ENCODE results near the gene SPACA5. TPM values are rescaled to one million over a fixed set of nuclear protein-coding genes. Genes with fewer than 3 reads are reported as not detected.

SPACA5 gene
- total RNA-seq, 1 donor from 2014 or later: not detected

DNA sequence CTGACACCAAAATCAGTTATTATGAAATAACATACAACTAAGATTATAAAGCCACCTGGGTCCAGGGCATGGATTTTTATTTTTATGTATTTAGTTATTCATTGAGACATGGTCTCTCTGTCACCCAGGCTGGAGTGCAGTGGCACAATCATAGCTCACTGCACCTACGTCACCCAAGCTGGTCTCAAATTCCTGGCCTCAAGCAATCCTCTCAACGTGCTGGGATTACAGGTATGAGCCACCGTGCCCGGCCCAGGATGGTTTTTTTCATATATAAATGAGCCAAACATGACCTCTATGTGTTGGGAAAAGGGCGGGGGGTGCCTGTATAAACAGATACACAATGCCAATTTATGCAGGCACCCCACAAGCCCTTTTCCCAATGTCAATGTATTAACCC lies 40.1 kb downstream of the SPACA5 start:
- TF ChIP-seq, protein P1, sequence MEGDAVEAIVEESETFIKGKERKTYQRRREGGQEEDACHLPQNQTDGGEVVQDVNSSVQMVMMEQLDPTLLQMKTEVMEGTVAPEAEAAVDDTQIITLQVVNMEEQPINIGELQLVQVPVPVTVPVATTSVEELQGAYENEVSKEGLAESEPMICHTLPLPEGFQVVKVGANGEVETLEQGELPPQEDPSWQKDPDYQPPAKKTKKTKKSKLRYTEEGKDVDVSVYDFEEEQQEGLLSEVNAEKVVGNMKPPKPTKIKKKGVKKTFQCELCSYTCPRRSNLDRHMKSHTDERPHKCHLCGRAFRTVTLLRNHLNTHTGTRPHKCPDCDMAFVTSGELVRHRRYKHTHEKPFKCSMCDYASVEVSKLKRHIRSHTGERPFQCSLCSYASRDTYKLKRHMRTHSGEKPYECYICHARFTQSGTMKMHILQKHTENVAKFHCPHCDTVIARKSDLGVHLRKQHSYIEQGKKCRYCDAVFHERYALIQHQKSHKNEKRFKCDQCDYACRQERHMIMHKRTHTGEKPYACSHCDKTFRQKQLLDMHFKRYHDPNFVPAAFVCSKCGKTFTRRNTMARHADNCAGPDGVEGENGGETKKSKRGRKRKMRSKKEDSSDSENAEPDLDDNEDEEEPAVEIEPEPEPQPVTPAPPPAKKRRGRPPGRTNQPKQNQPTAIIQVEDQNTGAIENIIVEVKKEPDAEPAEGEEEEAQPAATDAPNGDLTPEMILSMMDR (IDR thresholded peaks at IDR 0.05; ENCODE audit: unreplicated experiment): no peak
- Mint-ChIP-seq H3K4me3 (ENCODE audit: low read depth) (no peak overlapping the region), H3K9me3 (ENCODE audit: low read depth) (peaks cover 30% of the 10 kb centered on the region), H3K27me3 (peaks cover 12% of the 10 kb centered on the region), H3K27ac (no peak overlapping the region), H3K4me1 (ENCODE audit: low read depth) (peaks cover 19% of the 10 kb centered on the region), H3K36me3 (ENCODE audit: insufficient read depth) (peaks cover 5% of the 10 kb centered on the region)
- DNase-seq (ENCODE audit: low spot score, unreplicated experiment): no peak

DNA sequence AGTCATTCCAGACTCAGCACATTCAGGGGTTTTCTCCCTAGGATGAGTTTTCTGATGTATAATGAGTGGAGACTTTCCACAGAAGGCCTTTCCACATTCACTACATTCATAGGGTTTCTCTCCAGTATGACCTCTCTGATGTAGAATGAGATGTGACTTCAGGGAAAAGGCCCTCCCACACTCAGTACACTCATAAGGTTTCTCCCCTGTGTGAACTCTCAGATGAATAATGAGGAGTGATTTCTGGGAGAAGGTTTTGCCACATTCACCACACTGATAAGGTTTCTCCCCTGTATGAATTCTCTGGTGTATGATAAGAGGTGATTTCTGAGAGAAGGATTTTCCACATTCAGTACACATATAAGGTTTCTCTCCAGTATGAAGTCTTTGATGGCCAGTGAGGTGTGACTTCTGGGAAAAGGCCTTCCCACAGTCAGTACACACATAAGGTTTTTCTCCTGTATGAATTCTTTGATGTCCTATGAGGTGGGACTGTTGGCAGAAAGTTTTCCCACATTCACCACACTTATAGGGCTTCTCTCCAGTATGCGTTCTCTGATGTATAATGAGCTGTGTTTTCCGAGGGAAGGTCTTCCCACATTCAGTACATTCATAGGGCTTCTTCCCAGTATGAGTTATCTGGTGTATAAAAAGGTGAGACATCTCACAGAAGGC lies 52.0 kb downstream of the SPACA5 start:
- peaks cover 43% of the 10 kb centered on the region for H3K36me3 Mint-ChIP-seq (ENCODE audit: insufficient read depth)
- TF ChIP-seq, protein P1 (IDR thresholded peaks at IDR 0.05; ENCODE audit: unreplicated experiment): no peak
- H3K27ac Mint-ChIP-seq: no peak overlapping the region
- no peaks in the 10 kb centered on the region for H3K4me1 Mint-ChIP-seq (ENCODE audit: low read depth)
- no peak overlapping the region for H3K4me3 Mint-ChIP-seq (ENCODE audit: low read depth)
- DNase-seq (ENCODE audit: low spot score, unreplicated experiment): no peak
- no peaks in the 10 kb centered on the region for H3K27me3 Mint-ChIP-seq
- H3K9me3 Mint-ChIP-seq (ENCODE audit: low read depth): peaks cover 45% of the 10 kb centered on the region

DNA sequence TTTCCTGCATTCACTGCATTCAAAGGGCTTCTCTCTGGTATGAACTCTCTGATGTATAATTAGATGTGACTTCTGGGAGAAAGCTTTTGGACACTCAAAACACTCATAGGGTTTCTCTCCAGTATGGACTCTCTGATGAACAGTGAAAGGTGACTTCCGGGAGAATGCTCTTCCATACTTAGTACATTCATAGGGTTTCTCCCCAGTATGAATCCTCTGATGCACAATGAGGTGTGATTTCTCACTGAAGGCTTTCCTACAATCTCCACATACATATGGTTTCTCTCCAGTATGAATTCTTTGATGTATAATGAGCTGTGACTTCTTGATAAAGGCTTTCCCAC lies 52.5 kb downstream of the SPACA5 start:
- Mint-ChIP-seq H3K4me1 (ENCODE audit: low read depth) (no peaks in the 10 kb centered on the region), H3K36me3 (ENCODE audit: insufficient read depth) (peaks cover 43% of the 10 kb centered on the region), H3K9me3 (ENCODE audit: low read depth) (peaks cover 42% of the 10 kb centered on the region), H3K4me3 (ENCODE audit: low read depth) (no peak overlapping the region), H3K27ac (no peak overlapping the region), H3K27me3 (no peaks in the 10 kb centered on the region)
- TF ChIP-seq, protein P1 (IDR thresholded peaks at IDR 0.05; ENCODE audit: unreplicated experiment): no peak
- no peak for DNase-seq (ENCODE audit: low spot score, unreplicated experiment)

Other genes starting within 250 kb of the SPACA5 start
- gene ZNF81, start 170.1 kb upstream of the SPACA5 start, total RNA-seq: 10.9 and 12.2 TPM in 2 replicates
- gene ZNF182, start 3.0 kb upstream of the SPACA5 start, total RNA-seq: 11.0 TPM in 2 replicates
- 2.7 and 3.0 TPM in 2 replicates for gene ZNF630, start 64.7 kb downstream of the SPACA5 start, total RNA-seq
- not detected in 2 replicates for gene SPACA5B, start 123.6 kb downstream of the SPACA5 start, total RNA-seq
- not detected in 2 replicates for gene SSX5, start 189.8 kb downstream of the SPACA5 start, total RNA-seq
- gene SSX1, start 248.4 kb downstream of the SPACA5 start, total RNA-seq: not detected in 2 replicates

Measured in progenitor cell of endocrine pancreas (in vitro differentiated cells).